Mucosa of descending colon (tissue), 3 donors: ENCODE results near the gene DOLPP1. TPM values are rescaled to one million over a fixed set of nuclear protein-coding genes. Genes with fewer than 3 reads are reported as not detected.
"Not testable (repeated sequence)": the region's sequence is repeated elsewhere in the genome, so short reads cannot be mapped to it uniquely, and the experiment has no call there.

Experiments used
- ATAC-seq: fragments of 200-7000 bp; cut with Tn5 transposase; one replicate; pipeline ENCODE4 v1.9.1; 2020; ENCODE audit warnings: mild to moderate bottlenecking, moderate library complexity
- DNase-seq, 3 donors: peaks; one replicate each; pipeline ENCODE4 v3.0.0-alpha.2; 2020
- H3K36me3 ChIP-seq: fragments of 200-600 bp; one replicate; pipeline ENCODE4 v1.8.0; 2021; ENCODE audit warnings: low read depth, mild to moderate bottlenecking
- H3K4me1 ChIP-seq: fragments of 200-600 bp; one replicate; pipeline ENCODE4 v1.8.0; 2021; ENCODE audit warnings: low read depth, mild to moderate bottlenecking
- H3K4me3 ChIP-seq: fragments of 200-600 bp; one replicate; pipeline ENCODE4 v1.8.0; 2021; ENCODE audit warnings: mild to moderate bottlenecking
- H3K9me3 ChIP-seq: fragments of 200-600 bp; one replicate; pipeline ENCODE4 v1.8.0; 2021; ENCODE audit warnings: mild to moderate bottlenecking
- intact Hi-C, 2 donors: fragments of 100-400 bp; cut with DNase I in 1 of 2; cut with micrococcal nuclease in 1 of 2; formaldehyde crosslinking; loops; one replicate each; pipeline versions ENCODE4 v1.11.0 to v1.11.1; 2022; cut with DNase I, micrococcal nuclease
- long read RNA-seq, 2 donors: library from polyadenylated mRNA; unstranded; transcript quantifications; one replicate each; pipeline ENCODE4 v2.0.0, GENCODE V29; 2019 to 2021
- total RNA-seq, 3 donors: library from RNA; stranded (reverse); fragmentation: NEBNext Ultra II Directional in 2 of 3; extraction: Animal tissue kit (Norgen Biotek cat#: 25700) in 2 of 3; gene quantifications; one replicate each; pipeline versions ENCODE4 v1.2.1 to v1.2.4, GENCODE V29; 2021 to 2023
- TF ChIP-seq, protein P1 (sequence below): fragments of 200-600 bp; IDR thresholded peaks from one replicate; pipeline ENCODE4 v1.8.0; 2022; ENCODE audit warnings: antibody characterized with exemption, mild to moderate bottlenecking
- donor health status: DM: no; HTN: no; CAD: no; lungs with moderate emphysema.
- donor health status: DM: no; HTN: no; CAD: no.
- donor health status: DM: no; HTN: yes; CAD: no.

DOLPP1 gene, protein sequence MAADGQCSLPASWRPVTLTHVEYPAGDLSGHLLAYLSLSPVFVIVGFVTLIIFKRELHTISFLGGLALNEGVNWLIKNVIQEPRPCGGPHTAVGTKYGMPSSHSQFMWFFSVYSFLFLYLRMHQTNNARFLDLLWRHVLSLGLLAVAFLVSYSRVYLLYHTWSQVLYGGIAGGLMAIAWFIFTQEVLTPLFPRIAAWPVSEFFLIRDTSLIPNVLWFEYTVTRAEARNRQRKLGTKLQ
- total RNA-seq: 10 to 100 TPM; 27.6 to 59.7 (median 48.3) TPM
- long read RNA-seq, donor 1, transcript DOLPP1-202 (8 exons, 2,177 nt): major isoform, 37 of 50 reads
- long read RNA-seq, donor 1, partial matches to known transcripts: 10 of 50 reads
- long read RNA-seq, donor 1, other reads (novel, unspliced or antisense): 1 of 50 reads
- long read RNA-seq, donor 2, transcript DOLPP1-202 (8 exons, 2,177 nt): major isoform, 38 of 49 reads
- long read RNA-seq, donor 2, partial matches to known transcripts: 7 of 49 reads
- long read RNA-seq, donor 2, other reads (novel, unspliced or antisense): 2 of 49 reads

DNA sequence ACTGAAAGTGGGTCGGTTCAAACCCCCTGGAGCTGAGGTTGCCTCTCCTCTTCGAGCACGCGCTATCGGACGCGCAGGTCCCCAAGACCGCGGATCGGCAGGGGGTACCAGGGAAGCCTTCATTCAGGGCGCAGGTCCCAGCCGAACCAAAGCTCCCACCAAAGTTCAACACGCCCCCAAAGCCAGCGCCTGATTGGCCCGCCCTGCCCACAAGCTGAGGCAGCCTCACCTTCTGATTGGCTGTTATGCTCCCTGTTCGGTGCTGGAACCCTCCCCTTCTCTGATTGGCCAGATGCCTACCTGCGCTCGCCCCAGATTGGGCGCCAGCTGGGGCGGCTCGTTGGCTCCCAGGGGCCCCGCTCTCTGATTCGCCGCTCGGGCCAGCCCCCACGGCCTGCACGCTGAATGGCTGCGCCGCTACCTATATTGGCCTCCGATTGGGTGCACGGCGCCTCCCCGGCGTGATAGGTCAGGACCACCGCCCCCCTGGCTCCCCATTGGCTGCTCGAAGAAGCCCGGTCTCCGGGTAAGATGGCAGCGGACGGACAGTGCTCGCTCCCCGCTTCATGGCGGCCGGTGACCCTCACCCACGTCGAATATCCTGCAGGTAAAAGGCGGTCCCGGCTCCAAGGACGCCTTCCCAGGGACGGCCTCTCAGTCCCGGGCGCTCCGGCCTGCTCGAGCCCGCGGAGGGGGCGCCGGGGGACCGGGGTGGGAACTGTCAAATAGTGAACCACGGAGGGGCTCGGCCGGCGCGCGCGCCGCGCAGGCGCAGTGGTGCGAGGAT is at the start of gene DOLPP1:
Gene DOLPP1 (plus strand): TSS at position 511 of the 787 bp plus-strand sequence. CDS start 21 bp downstream, at position 532.
- peaks cover 60% of the 10 kb centered on the region for H3K4me1 ChIP-seq
- no peaks in the 10 kb centered on the region for H3K9me3 ChIP-seq
- ATAC-seq: peak; percentile 90
- H3K4me3 ChIP-seq: peak within 1 kb of the TSS; percentile 64
- no peaks in the 10 kb centered on the region for H3K36me3 ChIP-seq
- peak; percentile 98 to 100 (median 99) for DNase-seq
- TF ChIP-seq, protein P1, sequence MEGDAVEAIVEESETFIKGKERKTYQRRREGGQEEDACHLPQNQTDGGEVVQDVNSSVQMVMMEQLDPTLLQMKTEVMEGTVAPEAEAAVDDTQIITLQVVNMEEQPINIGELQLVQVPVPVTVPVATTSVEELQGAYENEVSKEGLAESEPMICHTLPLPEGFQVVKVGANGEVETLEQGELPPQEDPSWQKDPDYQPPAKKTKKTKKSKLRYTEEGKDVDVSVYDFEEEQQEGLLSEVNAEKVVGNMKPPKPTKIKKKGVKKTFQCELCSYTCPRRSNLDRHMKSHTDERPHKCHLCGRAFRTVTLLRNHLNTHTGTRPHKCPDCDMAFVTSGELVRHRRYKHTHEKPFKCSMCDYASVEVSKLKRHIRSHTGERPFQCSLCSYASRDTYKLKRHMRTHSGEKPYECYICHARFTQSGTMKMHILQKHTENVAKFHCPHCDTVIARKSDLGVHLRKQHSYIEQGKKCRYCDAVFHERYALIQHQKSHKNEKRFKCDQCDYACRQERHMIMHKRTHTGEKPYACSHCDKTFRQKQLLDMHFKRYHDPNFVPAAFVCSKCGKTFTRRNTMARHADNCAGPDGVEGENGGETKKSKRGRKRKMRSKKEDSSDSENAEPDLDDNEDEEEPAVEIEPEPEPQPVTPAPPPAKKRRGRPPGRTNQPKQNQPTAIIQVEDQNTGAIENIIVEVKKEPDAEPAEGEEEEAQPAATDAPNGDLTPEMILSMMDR: no peak
- intact Hi-C loops: no loop called here

DNA sequence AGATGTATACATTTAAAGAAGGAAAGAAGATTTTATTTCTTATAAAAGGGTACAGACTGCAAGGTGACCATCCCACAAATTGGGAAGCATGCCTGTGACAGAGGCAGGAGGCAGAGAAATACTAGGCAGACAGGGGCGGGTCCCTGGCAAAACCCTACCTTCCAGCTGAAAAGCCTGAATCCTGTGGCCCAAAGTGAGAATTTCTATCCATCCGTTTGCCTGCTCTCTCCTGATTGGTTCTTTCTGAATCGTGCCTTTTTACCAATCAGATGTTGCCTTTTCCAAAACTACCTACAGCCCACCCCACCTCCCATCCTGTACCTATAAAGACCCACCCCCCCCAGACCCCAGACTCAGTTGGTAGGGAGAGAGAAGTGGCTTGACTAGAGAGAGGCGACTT is 49.4 kb upstream of the DOLPP1 start:
- Histone ChIP-seq H3K9me3 (no peaks in the 10 kb centered on the region), H3K4me1 (peaks cover 21% of the 10 kb centered on the region), H3K36me3 (no peaks in the 10 kb centered on the region), H3K4me3 (no peak overlapping the region)
- TF ChIP-seq, protein P1: no peak
- DNase-seq (no peak), ATAC-seq (no peak)
- intact Hi-C loops: no loop called here

DNA sequence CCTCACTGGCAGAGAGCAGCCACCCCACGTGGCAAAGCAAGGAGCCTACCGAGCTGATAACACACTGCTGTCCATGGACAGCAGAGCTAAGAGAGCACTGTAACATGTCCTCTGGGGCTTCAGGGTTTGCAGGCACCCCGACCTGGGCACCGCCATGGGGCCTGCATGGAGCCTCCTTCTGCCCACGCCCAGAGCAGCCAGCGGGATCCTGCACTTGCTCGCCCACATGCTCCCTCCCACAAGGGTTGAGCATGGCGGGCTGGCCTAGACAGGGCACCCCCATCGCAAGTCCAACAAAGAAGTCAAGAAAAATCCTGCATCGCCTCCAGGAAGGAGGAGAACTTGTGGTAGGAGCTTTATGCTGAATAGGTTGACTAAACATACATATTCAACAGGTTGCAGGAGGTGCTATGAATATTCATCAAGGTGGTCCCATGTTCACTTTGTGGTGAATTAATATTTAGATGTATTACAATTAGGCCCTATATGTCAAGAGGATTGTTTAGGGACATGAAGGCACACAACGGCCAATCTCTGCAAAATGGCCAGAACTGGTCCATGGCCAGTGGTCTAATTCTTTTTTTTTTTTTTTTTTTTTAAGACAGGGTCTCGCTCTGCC is 48.3 kb upstream of the DOLPP1 start:
- DNase-seq (no peak), ATAC-seq (no peak)
- H3K36me3 ChIP-seq: no peaks in the 10 kb centered on the region
- H3K9me3 ChIP-seq: no peaks in the 10 kb centered on the region
- TF ChIP-seq, protein P1: no peak
- H3K4me3 ChIP-seq: no peak overlapping the region
- H3K4me1 ChIP-seq: peaks cover 14% of the 10 kb centered on the region
- intact Hi-C loops: no loop called here

DNA sequence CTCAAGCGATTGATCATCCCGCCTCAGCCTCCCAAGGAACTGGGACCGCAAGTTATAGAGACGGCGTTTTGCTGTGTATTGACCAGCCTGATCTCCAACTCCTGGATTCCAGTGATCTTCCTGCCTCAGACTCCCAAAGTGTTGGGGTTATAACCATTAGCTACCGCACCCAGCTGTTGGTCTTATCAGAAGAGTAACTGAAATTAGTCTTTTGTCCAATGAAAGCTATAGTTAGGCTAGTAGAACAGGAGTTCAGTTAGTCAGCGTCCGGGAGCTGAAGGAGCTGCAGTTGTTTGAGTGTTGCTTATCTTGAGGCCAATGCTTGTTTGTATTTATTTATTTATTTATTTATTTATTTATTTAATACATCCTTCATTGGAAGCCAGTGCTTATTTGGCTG is 47.7 kb upstream of the DOLPP1 start:
- intact Hi-C loops: no loop called here
- Histone ChIP-seq H3K4me3 (no peak overlapping the region), H3K9me3 (no peaks in the 10 kb centered on the region), H3K4me1 (peaks cover 19% of the 10 kb centered on the region), H3K36me3 (no peaks in the 10 kb centered on the region)
- ATAC-seq (no peak), DNase-seq (no peak)
- TF ChIP-seq, protein P1: no peak

DNA sequence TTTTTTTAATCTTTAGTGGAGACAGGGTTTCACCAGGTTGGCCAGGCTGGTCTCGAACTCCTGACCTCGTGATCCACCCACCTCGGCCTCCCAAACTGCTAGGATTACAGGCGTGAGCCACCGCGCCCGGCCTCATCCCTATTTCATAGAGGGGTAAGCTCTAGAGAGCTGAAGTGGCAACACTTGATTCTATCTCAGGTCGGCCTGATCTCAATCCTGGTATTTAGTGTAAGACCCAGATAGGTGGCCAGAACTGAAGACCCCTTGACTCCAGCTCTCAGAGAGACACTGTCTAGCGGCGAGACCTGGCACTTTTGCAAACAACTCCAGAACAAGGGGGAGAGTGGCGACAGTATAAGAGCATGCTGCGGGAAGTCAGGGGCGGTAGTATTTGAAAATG is 45.1 kb upstream of the DOLPP1 start:
- peak in 1 of 3 donors; percentile 50 for DNase-seq
- intact Hi-C loops, H3K9me3 ChIP-seq, H3K36me3 ChIP-seq: not testable (repeated sequence)
- peak overlapping the region; percentile 58 for H3K4me3 ChIP-seq
- peak; percentile 23 for ATAC-seq
- peaks cover 25% of the 10 kb centered on the region for H3K4me1 ChIP-seq
